Adrenal gland (tissue), 19 donors: ENCODE results near the gene OOSP4A. TPM values are rescaled to one million over a fixed set of nuclear protein-coding genes. Genes with fewer than 3 reads are reported as not detected.
A peak's percentile ranks its signal among the peaks of the same experiment; 100 is the strongest.

Experiments used
- DNase-seq, 7 donors: peaks; one replicate each; pipeline ENCODE4 v3.0.0-alpha.2; 2019 to 2020
- H3K27ac ChIP-seq, 5 donors: fragments of 200-600 bp; sonication (generic) in 4 of 5; 1 replicate in 3 of 5; 2 replicates in 2 of 5; pipeline versions ENCODE4 v1.5.1 to v1.8.0; 2016 to 2020; ENCODE audit warnings: mild to moderate bottlenecking in 1 of 5
- H3K27me3 ChIP-seq: fragments of 200-600 bp; 2 replicates; pipeline ENCODE4 v1.8.0; 2021
- H3K36me3 ChIP-seq, 2 donors: fragments of 200-600 bp; replicated peaks in 1 of 2; 1 replicate in 1 of 2; 2 replicates in 1 of 2; pipeline versions ENCODE4 v1.5.1 to v1.8.0; 2018 to 2022
- H3K4me1 ChIP-seq, 2 donors: fragments of 200-600 bp; replicated peaks in 1 of 2; 1 replicate in 1 of 2; 2 replicates in 1 of 2; pipeline versions ENCODE4 v1.5.1 to v1.8.0; 2018 to 2021
- H3K4me3 ChIP-seq, 4 donors: fragments of 200-600 bp; sonication (generic) in 3 of 4; one replicate each; pipeline ENCODE4 v1.5.1; 2016 to 2018
- H3K9me3 ChIP-seq, 3 donors: fragments of 200-600 bp; sonication (generic) in 1 of 3; replicated peaks in 1 of 3; 1 replicate in 2 of 3; 2 replicates in 1 of 3; pipeline versions ENCODE4 v1.5.1 to v1.8.0; 2016 to 2021
- CTCF ChIP-seq, 6 experiments: fragments of 450-650 bp in 4 of 6; fragments of 200-600 bp in 2 of 6; sonication (generic) in 1 of 6; IDR thresholded peaks; 1 replicate in 5 of 6; 2 replicates in 1 of 6; pipeline versions ENCODE4 v1.5.1 to v1.8.0; 2016 to 2021; ENCODE audit warnings: antibody characterized with exemption in 6 of 6, mild to moderate bottlenecking in 2 of 6, moderate library complexity in 1 of 6
- POLR2A ChIP-seq, 2 donors: fragments of 450-650 bp; IDR thresholded peaks; one replicate each; pipeline ENCODE4 v1.6.1; 2017; ENCODE audit warnings: antibody characterized with exemption in 2 of 2, mild to moderate bottlenecking in 2 of 2, moderate library complexity in 1 of 2
- WGBS, 4 donors: extraction: QIAGEN DNeasy Blood & Tissue Kit in 2 of 4; methylation state at CpG; one replicate each; pipeline versions ENCODE4 v1.1.5 to v1.1.7; 2013 to 2017; 5-methylcytosine and 5-hydroxymethylcytosine counted together
- intact Hi-C, 2 donors: fragments of 100-400 bp; cut with DNase I; formaldehyde crosslinking; loops; one replicate each; pipeline versions ENCODE4 v1.14.1 to v1.15.0; 2022 to 2023
- long read RNA-seq, 10 donors: library from polyadenylated mRNA in 3 of 10; unstranded in 2 of 10; stranded (forward) in 1 of 10; transcript quantifications; one replicate each; pipeline ENCODE4 v2.0.0 and lab custom pipeline, GENCODE V29; 2021 to 2026
- polyA plus RNA-seq, 3 donors: library from polyadenylated mRNA; stranded (reverse); fragments of 200-250 nt in 2 of 3; fragments of 350-450 nt in 1 of 3; fragmentation: Illumina TruSeq in 1 of 3; extraction: RNeasy Lipid Tissue Mini Kit (QIAGEN cat#74804) in 1 of 3; gene quantifications; one replicate each; pipeline ENCODE4 v1.2.3, GENCODE V29; 2013 to 2014
- total RNA-seq, 9 donors: library from RNA; depleted of rRNA in 4 of 9; stranded (reverse); fragments of >200 nt in 4 of 9; fragments of 120-200 nt in 1 of 9; fragmentation: NEBNext Ultra II Directional in 1 of 9; extraction: Animal tissue kit (Norgen Biotek cat#: 25700) in 1 of 9; gene quantifications; one replicate each; pipeline versions ENCODE4 v1.1.0 to v1.2.4, GENCODE V29; 2013 to 2023
- donor health status: healthy with polysubstance abuse.
- donor health status: Bipolar disorder and iron deficiency.
- donor health status: DM: yes; HTN: yes; CAD: no.
- donor health status: DM: no; HTN: no; CAD: no.
- donor health status: DM: no; HTN: no; CAD: no.
- donor health status: DM: yes; HTN: yes; CAD: no.

The OOSP4A gene
- not detected for total RNA-seq
- not detected for polyA plus RNA-seq
- long read RNA-seq, donor 1, result 0 reads
- long read RNA-seq, donor 2, result 0 reads
- long read RNA-seq, donor 3, result 0 reads
- long read RNA-seq, donor 4, result 0 reads
- long read RNA-seq, donor 5, result 0 reads
- long read RNA-seq, donor 6, result 0 reads
- long read RNA-seq, donor 7, result 0 reads
- long read RNA-seq, donor 8, result 0 reads
- long read RNA-seq, donor 9, result 0 reads
- long read RNA-seq, donor 10, result 0 reads

- intact Hi-C loops, result no loop called here
- Histone ChIP-seq H3K4me3 (no peak within 1 kb of the TSS), H3K36me3 (no peaks in the 10 kb centered on the region), H3K4me1 (no peaks in the 10 kb centered on the region), H3K27me3 (no peaks in the 10 kb centered on the region), H3K9me3 (no peaks in the 10 kb centered on the region), H3K27ac (no peak within 1 kb of the TSS)
- DNase-seq, result no peak
- 79 to 89% (median 85%) methylated on average over 3 of the region's 3 CpGs for WGBS, 4 donors
- TF ChIP-seq POLR2A (IDR thresholded peaks at IDR 0.05) (no peak), CTCF (IDR thresholded peaks at IDR 0.05) (no peak)
Measured at GRCh38 chr11:59963733-59964132, at the start of gene OOSP4A. Gene OOSP4A, plus strand, starts transcription at chr11:59964033. Its CDS starts 0 bp downstream, at chr11:59964033.

GRCh38 chr11:59918480-59918879, 45.4 kb upstream of the OOSP4A start:
- no peak overlapping the region for H3K4me3 ChIP-seq
- DNase-seq, result no peak
- H3K27me3 ChIP-seq, result no peaks in the 10 kb centered on the region
- no peak overlapping the region for H3K27ac ChIP-seq
- peaks cover 0 to 9% (median 0%) of the 10 kb centered on the region in 3 donors for H3K9me3 ChIP-seq
- no peak for TF ChIP-seq POLR2A (IDR thresholded peaks at IDR 0.05)
- no peak for TF ChIP-seq CTCF (IDR thresholded peaks at IDR 0.05)
- H3K4me1 ChIP-seq, result no peaks in the 10 kb centered on the region
- 88 to 94% (median 89%) methylated on average over 2 of the region's 2 CpGs for WGBS, 4 donors
- no peaks in the 10 kb centered on the region for H3K36me3 ChIP-seq
- intact Hi-C loops, result no loop called here

GRCh38 chr11:59918987-59919589, 44.7 kb upstream of the OOSP4A start:
- peak in 5 of 7 donors; percentile 17 to 42 (median 27) for DNase-seq
- H3K4me1 ChIP-seq, result no peaks in the 10 kb centered on the region

GRCh38 chr11:59923813-59924212, 40.0 kb upstream of the OOSP4A start:
- no peaks in the 10 kb centered on the region for H3K4me1 ChIP-seq
- no peak for DNase-seq
- H3K4me3 ChIP-seq, result no peak overlapping the region
- WGBS, 4 donors, result 88 to 96% (median 91%) methylated on average over 6 of the region's 6 CpGs
- no peak for TF ChIP-seq CTCF (IDR thresholded peaks at IDR 0.05)
- TF ChIP-seq POLR2A (IDR thresholded peaks at IDR 0.05), result no peak
- H3K27ac ChIP-seq, result no peak overlapping the region
- no peaks in the 10 kb centered on the region for H3K27me3 ChIP-seq
- no peaks in the 10 kb centered on the region for H3K36me3 ChIP-seq
- peaks cover 0 to 14% (median 0%) of the 10 kb centered on the region in 3 donors for H3K9me3 ChIP-seq
- intact Hi-C loops, result no loop called here

More at GRCh38 chr11:59918987-59919589, 44.7 kb upstream of the OOSP4A start:
- Histone ChIP-seq H3K27ac (no peak overlapping the region), H3K27me3 (no peaks in the 10 kb centered on the region), H3K36me3 (no peaks in the 10 kb centered on the region), H3K4me3 (no peak overlapping the region), H3K9me3 (peaks cover 0 to 14% (median 0%) of the 10 kb centered on the region in 3 donors)
- WGBS, 4 donors, result 29 to 33% (median 31%) methylated on average over 3 of the region's 3 CpGs
- intact Hi-C loops, result no loop called here
- TF ChIP-seq POLR2A (IDR thresholded peaks at IDR 0.05), result no peak
- TF ChIP-seq CTCF (IDR thresholded peaks at IDR 0.05), result peak in 5 of 6 experiments; percentile 42 to 49 (median 48)
